Peyer's patch (tissue), 4 donors: ENCODE results near the gene UBXN1. TPM values are rescaled to one million over a fixed set of nuclear protein-coding genes. Genes with fewer than 3 reads are reported as not detected.

ENCODE experiments used
- DNase-seq, 3 donors: peaks; one replicate each; pipeline ENCODE4 v3.0.0-alpha.2; 2017 to 2019
- H3K27ac ChIP-seq, 4 donors: fragments of 200-600 bp; sonication (generic); one replicate each; pipeline ENCODE4 v1.5.1; 2016 to 2019
- H3K27me3 ChIP-seq, 2 donors: fragments of 200-600 bp; sonication (generic); one replicate each; pipeline ENCODE4 v1.5.1; 2019
- H3K36me3 ChIP-seq, 3 donors: fragments of 200-600 bp; sonication (generic); one replicate each; pipeline ENCODE4 v1.5.1; 2016 to 2019
- H3K4me1 ChIP-seq, 4 donors: fragments of 200-600 bp; sonication (generic); one replicate each; pipeline ENCODE4 v1.5.1; 2016 to 2019
- H3K4me3 ChIP-seq, 4 donors: fragments of 200-600 bp; sonication (generic); 1 replicate in 3 of 4; 2 replicates in 1 of 4; pipeline ENCODE4 v1.5.1; 2016 to 2019; ENCODE audit warnings: mild to moderate bottlenecking in 1 of 4
- H3K9me3 ChIP-seq, 4 donors: fragments of 200-600 bp; sonication (generic); one replicate each; pipeline ENCODE4 v1.5.1; 2016 to 2019; ENCODE audit warnings: mild to moderate bottlenecking in 1 of 4
- CTCF ChIP-seq, 6 experiments: fragments of 450-650 bp in 4 of 6; fragments of 200-600 bp in 2 of 6; sonication (generic) in 1 of 6; IDR thresholded peaks; one replicate each; pipeline ENCODE4 v1.5.1; 2017 to 2019; ENCODE audit warnings: antibody characterized with exemption in 6 of 6, mild to moderate bottlenecking in 3 of 6, moderate library complexity in 1 of 6
- POLR2A ChIP-seq, 2 donors: fragments of 450-650 bp; IDR thresholded peaks; one replicate each; pipeline ENCODE4 v1.5.1; 2017; ENCODE audit warnings: antibody characterized with exemption in 2 of 2, mild to moderate bottlenecking in 2 of 2, moderate library complexity in 2 of 2
- small RNA-seq, 2 donors: library from RNA; depleted of rRNA; stranded (forward); fragments of <200 nt; gene quantifications; one replicate each; pipeline ENCODE3, GENCODE V24; 2016
- total RNA-seq, 4 donors: library from RNA; depleted of rRNA; stranded (reverse); fragments of >200 nt; gene quantifications; one replicate each; pipeline ENCODE4 v1.1.0, GENCODE V29; 2016

Gene UBXN1
- total RNA-seq, 4 donors from 2014 or later, result 91.1 to 169 (median 100) TPM

GRCh38 chr11:62645946-62646824 is 32.7 kb downstream of the UBXN1 start, which contains the start of gene GANAB:
Gene GANAB, minus strand, starts transcription at chr11:62646613. Its CDS starts 14 bp downstream, at chr11:62646599.
- DNase-seq, result peak; percentile 100
- H3K9me3 ChIP-seq, result no peaks in the 10 kb centered on the region
- H3K4me3 ChIP-seq, result peak within 1 kb of the TSS; percentile 68 to 99 (median 90)
- peak; percentile 83 to 89 for TF ChIP-seq POLR2A (IDR thresholded peaks at IDR 0.05)
- no peak for TF ChIP-seq CTCF (IDR thresholded peaks at IDR 0.05)
- H3K4me1 ChIP-seq, result peaks cover 0 to 22% (median 6%) of the 10 kb centered on the region in 4 donors
- peaks cover 0 to 45% (median 0%) of the 10 kb centered on the region in 3 donors for H3K36me3 ChIP-seq
- H3K27me3 ChIP-seq, result no peaks in the 10 kb centered on the region
- peak within 1 kb of the TSS; percentile 79 to 93 (median 92) for H3K27ac ChIP-seq

GRCh38 chr11:62645671-62645945 is 33.3 kb downstream of the UBXN1 start:
- Histone ChIP-seq H3K27me3 (no peaks in the 10 kb centered on the region), H3K27ac (peak overlapping the region; percentile 79 to 93 (median 92)), H3K4me1 (peaks cover 0 to 22% (median 6%) of the 10 kb centered on the region in 4 donors), H3K4me3 (peak overlapping the region; percentile 68 to 99 (median 90)), H3K36me3 (peaks cover 0 to 45% (median 0%) of the 10 kb centered on the region in 3 donors), H3K9me3 (no peaks in the 10 kb centered on the region)
- no peak for TF ChIP-seq CTCF (IDR thresholded peaks at IDR 0.05)
- no peak for TF ChIP-seq POLR2A (IDR thresholded peaks at IDR 0.05)
- no peak for DNase-seq

GRCh38 chr11:62644220-62644619 is 34.7 kb downstream of the UBXN1 start:
- DNase-seq, result no peak
- Histone ChIP-seq H3K27ac (no peak overlapping the region), H3K27me3 (no peaks in the 10 kb centered on the region), H3K9me3 (no peaks in the 10 kb centered on the region), H3K4me3 (no peak overlapping the region), H3K4me1 (peaks cover 0 to 22% (median 6%) of the 10 kb centered on the region in 4 donors), H3K36me3 (peaks cover 0 to 44% (median 0%) of the 10 kb centered on the region in 3 donors)
- TF ChIP-seq POLR2A (IDR thresholded peaks at IDR 0.05) (no peak), CTCF (IDR thresholded peaks at IDR 0.05) (no peak)

- H3K4me3 ChIP-seq, result no peak overlapping the region
- no peak for DNase-seq
- H3K27me3 ChIP-seq, result no peaks in the 10 kb centered on the region
- no peak for TF ChIP-seq POLR2A (IDR thresholded peaks at IDR 0.05)
- no peak for TF ChIP-seq CTCF (IDR thresholded peaks at IDR 0.05)
- no peaks in the 10 kb centered on the region for H3K4me1 ChIP-seq
- no peak overlapping the region for H3K27ac ChIP-seq
- H3K9me3 ChIP-seq, result no peaks in the 10 kb centered on the region
- H3K36me3 ChIP-seq, result peaks cover 0 to 97% (median 6%) of the 10 kb centered on the region in 3 donors
Observed at GRCh38 chr11:62632492-62632891, 46.4 kb downstream of the UBXN1 start.

- no peak overlapping the region for H3K4me3 ChIP-seq
- H3K27me3 ChIP-seq, result no peaks in the 10 kb centered on the region
- H3K4me1 ChIP-seq, result no peaks in the 10 kb centered on the region
- no peak for DNase-seq
- TF ChIP-seq POLR2A (IDR thresholded peaks at IDR 0.05) (no peak), CTCF (IDR thresholded peaks at IDR 0.05) (peak in 1 of 6 experiments; percentile 3)
- no peaks in the 10 kb centered on the region for H3K9me3 ChIP-seq
- H3K36me3 ChIP-seq, result peaks cover 0 to 76% (median 6%) of the 10 kb centered on the region in 3 donors
- no peak overlapping the region for H3K27ac ChIP-seq
Observed at GRCh38 chr11:62627713-62628112, 51.2 kb downstream of the UBXN1 start.

Small RNAs within 50 kb of the gene (small RNA-seq; reads per million reads assigned to genes)
- 0 reads per million in 2 donors for gene SNORA57

Other genes starting within 250 kb of the UBXN1 start
- 1,000 to 10,000 TPM in 1 of 4 donors, 100 to 1,000 TPM in 3; 571 to 1,016 (median 697) TPM for gene AHNAK, start 132.3 kb downstream of the UBXN1 start, total RNA-seq
- gene EEF1G, start 105.2 kb downstream of the UBXN1 start, total RNA-seq, result 1,000 to 10,000 TPM in 1 of 4 donors, 100 to 1,000 TPM in 3; 781 to 1,253 (median 958) TPM
- 10 to 100 TPM in 3 of 4 donors, 1 to 10 TPM in 1; 5.0 to 29.4 (median 17.5) TPM for gene TUT1, start 87.5 kb downstream of the UBXN1 start, total RNA-seq
- gene MTA2, start 77.2 kb downstream of the UBXN1 start, total RNA-seq, result 10 to 100 TPM; 47.9 to 74.7 (median 58.9) TPM
- 100 to 1,000 TPM in 1 of 4 donors, 10 to 100 TPM in 3; 41.3 to 128 (median 59.8) TPM for gene EML3, start 66.3 kb downstream of the UBXN1 start, total RNA-seq
- 1 to 10 TPM in 3 of 4 donors, not detected in 1; 1.9 to 3.9 (median 1.9) TPM for gene ROM1, start 65.8 kb downstream of the UBXN1 start, total RNA-seq
- gene B3GAT3, start 57.1 kb downstream of the UBXN1 start, total RNA-seq, result 10 to 100 TPM; 26.6 to 88.3 (median 38.0) TPM
- gene GANAB, start 32.5 kb downstream of the UBXN1 start, total RNA-seq, result 100 to 1,000 TPM; 131 to 146 (median 140) TPM
- gene INTS5, start 25.8 kb downstream of the UBXN1 start, total RNA-seq, result 10 to 100 TPM; 14.9 to 21.3 (median 19.5) TPM
- 10 to 100 TPM; 29.2 to 97.4 (median 41.1) TPM for gene C11orf98, start 13.9 kb downstream of the UBXN1 start, total RNA-seq
- gene CSKMT, start 13.8 kb downstream of the UBXN1 start, total RNA-seq, result 10 to 100 TPM in 1 of 4 donors, 1 to 10 TPM in 2, not detected in 1; 9.1 to 13.5 (median 9.2) TPM
- 10 to 100 TPM; 11.1 to 23.9 (median 12.7) TPM for gene UQCC3, start 7.4 kb downstream of the UBXN1 start, total RNA-seq
- 10 to 100 TPM in 3 of 4 donors, 1 to 10 TPM in 1; 6.6 to 25.6 (median 11.9) TPM for gene LBHD1, start 6.8 kb downstream of the UBXN1 start, total RNA-seq
- 10 to 100 TPM in 1 of 4 donors, 1 to 10 TPM in 3; 5.4 to 11.6 (median 8.8) TPM for gene LRRN4CL, start 10.5 kb upstream of the UBXN1 start, total RNA-seq
- gene BSCL2, start 28.4 kb upstream of the UBXN1 start, total RNA-seq, result 10 to 100 TPM; 51.5 to 71.2 (median 61.3) TPM
- gene GNG3, start 28.6 kb upstream of the UBXN1 start, total RNA-seq, result not detected
- gene HNRNPUL2, start 48.4 kb upstream of the UBXN1 start, total RNA-seq, result 10 to 100 TPM; 38.7 to 68.8 (median 50.3) TPM
- gene TTC9C, start 49.4 kb upstream of the UBXN1 start, total RNA-seq, result 10 to 100 TPM; 16.5 to 30.5 (median 22.9) TPM
- 10 to 100 TPM in 2 of 4 donors, 1 to 10 TPM in 2; 5.0 to 22.0 (median 9.2) TPM for gene ZBTB3, start 75.1 kb upstream of the UBXN1 start, total RNA-seq
- 10 to 100 TPM; 12.4 to 33.8 (median 23.5) TPM for gene POLR2G, start 82.5 kb upstream of the UBXN1 start, total RNA-seq
- gene TAF6L, start 92.3 kb upstream of the UBXN1 start, total RNA-seq, result 10 to 100 TPM; 15.6 to 29.6 (median 17.8) TPM
- gene TMEM179B, start 108.3 kb upstream of the UBXN1 start, total RNA-seq, result 100 to 1,000 TPM in 1 of 4 donors, 10 to 100 TPM in 3; 28.9 to 112 (median 83.6) TPM
- gene TMEM223, start 112.9 kb upstream of the UBXN1 start, total RNA-seq, result 10 to 100 TPM; 13.8 to 34.5 (median 19.8) TPM
- 100 to 1,000 TPM in 2 of 4 donors, 10 to 100 TPM in 2; 45.2 to 120 (median 102) TPM for gene NXF1, start 126.4 kb upstream of the UBXN1 start, total RNA-seq
- 10 to 100 TPM; 27.1 to 56.1 (median 38.4) TPM for gene STX5, start 153.0 kb upstream of the UBXN1 start, total RNA-seq
- not detected for gene TEX54, start 153.8 kb upstream of the UBXN1 start, total RNA-seq
- gene WDR74, start 160.5 kb upstream of the UBXN1 start, total RNA-seq, result 10 to 100 TPM; 17.7 to 78.4 (median 28.6) TPM
- gene SLC3A2, start 201.8 kb upstream of the UBXN1 start, total RNA-seq, result 100 to 1,000 TPM in 3 of 4 donors, 10 to 100 TPM in 1; 64.4 to 253 (median 207) TPM
- under 1 TPM in 2 of 4 donors, not detected in 2; 0.54 to 0.76 TPM for gene CHRM1, start 242.3 kb upstream of the UBXN1 start, total RNA-seq